Measurements from ENCODE around the gene MRPS18A.

Gene MRPS18A

GRCh38 chr6:43647613-43648012 lies 40.0 kb downstream of the MRPS18A start:
- Histone ChIP-seq H2BK5ac (ENCODE audit: low read depth, low read length, poor library complexity) (no peak overlapping the region), H3K27me3 (ENCODE audit: insufficient read depth, low read length) (no peaks in the 10 kb centered on the region), H3K9me3 (ENCODE audit: insufficient read depth, low read depth, low read length) (no peaks in the 10 kb centered on the region), H3K79me1 (ENCODE audit: low read length) (no peaks in the 10 kb centered on the region), H3K14ac (ENCODE audit: low read length) (no peak overlapping the region), H3K36me3 (ENCODE audit: control insufficient read depth in 1 of 2, insufficient read depth in 2 of 2, low read length in 2 of 2) (no peaks in the 10 kb centered on the region), H2AK5ac (ENCODE audit: low read length) (no peak overlapping the region), H3K4ac (ENCODE audit: low read depth, low read length) (no peak overlapping the region), H2BK12ac (ENCODE audit: low read length) (no peak overlapping the region), H4K8ac (ENCODE audit: low read depth, low read length) (no peak overlapping the region), H3K18ac (ENCODE audit: low read length) (no peak overlapping the region), H3K4me1 (ENCODE audit: control insufficient read depth in 1 of 2, insufficient read depth in 2 of 2, low read length in 2 of 2) (peaks cover 4 to 5% of the 10 kb centered on the region in 2 experiments), H3K23ac (ENCODE audit: low read length) (no peak overlapping the region), H2BK120ac (ENCODE audit: insufficient read depth, low read length, poor library complexity) (no peak overlapping the region), H3K9ac (ENCODE audit: low read length) (no peak overlapping the region), H2AFZ (ENCODE audit: insufficient read depth, low read length, poor library complexity) (no peak overlapping the region), H4K12ac (ENCODE audit: low read depth, low read length) (no peak overlapping the region), H3K4me2 (ENCODE audit: low read length) (no peak overlapping the region), H3K4me3 (ENCODE audit: low read depth, low read length) (no peak overlapping the region), H3K27ac (ENCODE audit: low read depth, low read length) (no peak overlapping the region), H3K79me2 (ENCODE audit: control insufficient read depth, insufficient read depth, low read length, poor library complexity) (no peaks in the 10 kb centered on the region), H4K91ac (ENCODE audit: low read depth, low read length) (no peak overlapping the region)
- no CpG with 5 or more reads among the region's 3 CpGs for WGBS (ENCODE audit: extremely low coverage, insufficient coverage, insufficient read length)
- DNase-seq = no peak

- H3K4me1 ChIP-seq (ENCODE audit: control insufficient read depth in 1 of 2, insufficient read depth in 2 of 2, low read length in 2 of 2) = peaks cover 4 to 5% of the 10 kb centered on the region in 2 experiments
- H3K9me3 ChIP-seq (ENCODE audit: insufficient read depth, low read depth, low read length) = no peaks in the 10 kb centered on the region
- peaks cover 6 to 8% of the 10 kb centered on the region in 2 experiments for H3K36me3 ChIP-seq (ENCODE audit: control insufficient read depth in 1 of 2, insufficient read depth in 2 of 2, low read length in 2 of 2)
- H4K12ac ChIP-seq (ENCODE audit: low read depth, low read length) = no peak overlapping the region
- no peaks in the 10 kb centered on the region for H3K27me3 ChIP-seq (ENCODE audit: insufficient read depth, low read length)
- no peak overlapping the region for H2AK5ac ChIP-seq (ENCODE audit: low read length)
- peak in 1 of 2 donors; percentile 14 for DNase-seq
- no CpG with 5 or more reads among the region's 9 CpGs for WGBS (ENCODE audit: extremely low coverage, insufficient coverage, insufficient read length)
- H3K79me2 ChIP-seq (ENCODE audit: control insufficient read depth, insufficient read depth, low read length, poor library complexity) = no peaks in the 10 kb centered on the region
- H4K91ac ChIP-seq (ENCODE audit: low read depth, low read length) = no peak overlapping the region
- no peak overlapping the region for H2BK120ac ChIP-seq (ENCODE audit: insufficient read depth, low read length, poor library complexity)
- H3K4me3 ChIP-seq (ENCODE audit: low read depth, low read length) = peak overlapping the region; percentile 65
- H3K23ac ChIP-seq (ENCODE audit: low read length) = no peak overlapping the region
- no peak overlapping the region for H4K8ac ChIP-seq (ENCODE audit: low read depth, low read length)
- H3K79me1 ChIP-seq (ENCODE audit: low read length) = no peaks in the 10 kb centered on the region
- H3K18ac ChIP-seq (ENCODE audit: low read length) = no peak overlapping the region
- H3K27ac ChIP-seq (ENCODE audit: low read depth, low read length) = no peak overlapping the region
- no peak overlapping the region for H3K9ac ChIP-seq (ENCODE audit: low read length)
- H2BK5ac ChIP-seq (ENCODE audit: low read depth, low read length, poor library complexity) = no peak overlapping the region
- no peak overlapping the region for H2BK12ac ChIP-seq (ENCODE audit: low read length)
- no peak overlapping the region for H3K14ac ChIP-seq (ENCODE audit: low read length)
- H2AFZ ChIP-seq (ENCODE audit: insufficient read depth, low read length, poor library complexity) = no peak overlapping the region
- H3K4me2 ChIP-seq (ENCODE audit: low read length) = peak overlapping the region; percentile 70
- no peak overlapping the region for H3K4ac ChIP-seq (ENCODE audit: low read depth, low read length)
Measured at GRCh38 chr6:43645613-43645964, 42.0 kb downstream of the MRPS18A start.

GRCh38 chr6:43644940-43645612 lies 42.5 kb downstream of the MRPS18A start, which contains the start of gene RSPH9:
TSS of gene RSPH9 (plus strand) at chr6:43645036. CDS start at chr6:43645099, 63 bp downstream.
- no peaks in the 10 kb centered on the region for H3K27me3 ChIP-seq (ENCODE audit: insufficient read depth, low read length)
- no peak within 1 kb of the TSS for H2BK120ac ChIP-seq (ENCODE audit: insufficient read depth, low read length, poor library complexity)
- WGBS (ENCODE audit: extremely low coverage, insufficient coverage, insufficient read length) = no CpG with 5 or more reads among the region's 52 CpGs

DNA sequence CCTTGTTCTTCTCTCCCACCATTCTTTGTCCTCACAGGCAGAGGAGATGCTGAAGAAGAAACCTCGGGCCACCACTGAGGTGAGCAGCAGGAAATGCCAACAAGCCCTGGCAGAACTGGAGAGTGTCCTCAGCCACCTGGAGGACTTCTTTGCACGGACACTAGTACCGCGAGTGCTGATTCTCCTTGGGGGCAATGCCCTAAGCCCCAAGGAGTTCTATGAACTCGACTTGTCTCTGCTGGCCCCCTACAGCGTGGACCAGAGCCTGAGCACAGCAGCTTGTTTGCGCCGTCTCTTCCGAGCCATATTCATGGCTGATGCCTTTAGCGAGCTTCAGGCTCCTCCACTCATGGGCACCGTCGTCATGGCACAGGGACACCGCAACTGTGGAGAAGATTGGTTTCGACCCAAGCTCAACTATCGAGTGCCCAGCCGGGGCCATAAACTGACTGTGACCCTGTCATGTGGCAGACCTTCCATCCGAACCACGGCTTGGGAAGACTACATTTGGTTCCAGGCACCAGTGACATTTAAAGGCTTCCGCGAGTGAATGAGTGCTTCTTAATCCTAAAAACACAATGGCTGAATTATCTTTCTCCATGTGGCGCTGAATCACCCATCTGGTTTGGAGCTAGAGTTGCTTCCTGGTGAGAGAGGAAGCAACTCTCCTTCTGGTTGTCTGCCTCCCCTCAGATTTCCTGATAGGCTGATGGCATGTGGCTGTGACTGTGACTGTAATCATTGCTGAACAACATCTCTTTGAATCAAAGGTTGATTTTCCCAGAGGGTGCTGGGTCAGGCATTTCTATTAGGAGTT lies 47.4 kb downstream of the MRPS18A start:
- Histone ChIP-seq H2AFZ (ENCODE audit: insufficient read depth, low read length, poor library complexity) (no peak overlapping the region), H4K8ac (ENCODE audit: low read depth, low read length) (no peak overlapping the region), H3K79me1 (ENCODE audit: low read length) (peaks cover 7% of the 10 kb centered on the region), H2BK12ac (ENCODE audit: low read length) (no peak overlapping the region), H3K79me2 (ENCODE audit: control insufficient read depth, insufficient read depth, low read length, poor library complexity) (peaks cover 4% of the 10 kb centered on the region), H3K27ac (ENCODE audit: low read depth, low read length) (no peak overlapping the region), H3K4me1 (ENCODE audit: control insufficient read depth in 1 of 2, insufficient read depth in 2 of 2, low read length in 2 of 2) (peaks cover 9 to 10% of the 10 kb centered on the region in 2 experiments), H3K4me2 (ENCODE audit: low read length) (no peak overlapping the region), H3K23ac (ENCODE audit: low read length) (no peak overlapping the region), H4K12ac (ENCODE audit: low read depth, low read length) (no peak overlapping the region), H3K4ac (ENCODE audit: low read depth, low read length) (no peak overlapping the region), H2BK5ac (ENCODE audit: low read depth, low read length, poor library complexity) (no peak overlapping the region), H3K9me3 (ENCODE audit: insufficient read depth, low read depth, low read length) (no peaks in the 10 kb centered on the region), H3K14ac (ENCODE audit: low read length) (no peak overlapping the region), H3K27me3 (ENCODE audit: insufficient read depth, low read length) (no peaks in the 10 kb centered on the region), H2BK120ac (ENCODE audit: insufficient read depth, low read length, poor library complexity) (no peak overlapping the region), H4K91ac (ENCODE audit: low read depth, low read length) (no peak overlapping the region), H3K4me3 (ENCODE audit: low read depth, low read length) (no peak overlapping the region), H3K18ac (ENCODE audit: low read length) (no peak overlapping the region), H2AK5ac (ENCODE audit: low read length) (no peak overlapping the region), H3K36me3 (ENCODE audit: control insufficient read depth in 1 of 2, insufficient read depth in 2 of 2, low read length in 2 of 2) (peaks cover 21 to 24% of the 10 kb centered on the region in 2 experiments), H3K9ac (ENCODE audit: low read length) (no peak overlapping the region)
- no peak for DNase-seq
- no CpG with 5 or more reads among the region's 21 CpGs for WGBS (ENCODE audit: extremely low coverage, insufficient coverage, insufficient read length)

More at GRCh38 chr6:43644940-43645612, 42.5 kb downstream of the MRPS18A start, which contains the start of gene RSPH9:
- Histone ChIP-seq H3K79me2 (ENCODE audit: control insufficient read depth, insufficient read depth, low read length, poor library complexity) (no peaks in the 10 kb centered on the region), H3K4ac (ENCODE audit: low read depth, low read length) (no peak within 1 kb of the TSS), H4K12ac (ENCODE audit: low read depth, low read length) (no peak within 1 kb of the TSS), H3K36me3 (ENCODE audit: control insufficient read depth in 1 of 2, insufficient read depth in 2 of 2, low read length in 2 of 2) (peaks cover 9 to 14% of the 10 kb centered on the region in 2 experiments), H3K4me1 (ENCODE audit: control insufficient read depth in 1 of 2, insufficient read depth in 2 of 2, low read length in 2 of 2) (peaks cover 4 to 5% of the 10 kb centered on the region in 2 experiments), H4K8ac (ENCODE audit: low read depth, low read length) (no peak within 1 kb of the TSS), H3K18ac (ENCODE audit: low read length) (no peak within 1 kb of the TSS), H3K14ac (ENCODE audit: low read length) (no peak within 1 kb of the TSS), H2AK5ac (ENCODE audit: low read length) (no peak within 1 kb of the TSS), H2BK12ac (ENCODE audit: low read length) (no peak within 1 kb of the TSS), H3K23ac (ENCODE audit: low read length) (no peak within 1 kb of the TSS), H4K91ac (ENCODE audit: low read depth, low read length) (no peak within 1 kb of the TSS), H3K9me3 (ENCODE audit: insufficient read depth, low read depth, low read length) (no peaks in the 10 kb centered on the region), H3K4me2 (ENCODE audit: low read length) (peak within 1 kb of the TSS; percentile 70), H3K9ac (ENCODE audit: low read length) (no peak within 1 kb of the TSS), H3K27ac (ENCODE audit: low read depth, low read length) (no peak within 1 kb of the TSS), H2AFZ (ENCODE audit: insufficient read depth, low read length, poor library complexity) (peak within 1 kb of the TSS; percentile 62), H2BK5ac (ENCODE audit: low read depth, low read length, poor library complexity) (no peak within 1 kb of the TSS), H3K4me3 (ENCODE audit: low read depth, low read length) (peak within 1 kb of the TSS; percentile 65), H3K79me1 (ENCODE audit: low read length) (no peaks in the 10 kb centered on the region)
- DNase-seq = peak; percentile 59 to 69

All from trophoblast cell (in vitro differentiated cells and primary cell).